Activated CD8-positive, alpha-beta memory T cell treated with anti-CD3 and anti-CD28 coated beads, Interleukin-2, amount 10 ng/mL, durations not matched to agents 7 days and 5 days (primary cell): ENCODE data around the gene AIRE. TPM values are rescaled to one million over a fixed set of nuclear protein-coding genes. Genes with fewer than 3 reads are reported as not detected.
"Not testable (repeated sequence)": the region's sequence is repeated elsewhere in the genome, so short reads cannot be mapped to it uniquely, and the experiment has no call there.

Source experiments
- ATAC-seq: fragments of 150-1000 bp; cut with Tn5 transposase; one replicate; pipeline ENCODE4 v1.10.0; 2021; ENCODE audit warnings: moderate library complexity
- CTCF ChIA-PET: fragments of 350-600 bp; sonication (Branson Sonifier 250); formaldehyde crosslinking; loops from one replicate; lab custom pipeline; 2021; ENCODE audit warnings: antibody characterized with exemption; lab: Charles Lee
- DNase-seq: peaks from one replicate; pipeline ENCODE4 v3.0.0-alpha.2; 2020
- H3K27ac Mint-ChIP-seq: one replicate; pipeline ENCODE4 v1.8.0; 2021; ENCODE audit warnings: mild to moderate bottlenecking, mixed read lengths
- H3K27me3 Mint-ChIP-seq: one replicate; pipeline ENCODE4 v1.8.0; 2021; ENCODE audit warnings: mixed read lengths
- H3K36me3 Mint-ChIP-seq: one replicate; pipeline ENCODE4 v1.8.0; 2021; ENCODE audit warnings: mild to moderate bottlenecking, mixed read lengths
- H3K4me1 Mint-ChIP-seq: one replicate; pipeline ENCODE4 v1.8.0; 2021; ENCODE audit warnings: mixed read lengths
- H3K4me3 Mint-ChIP-seq: one replicate; pipeline ENCODE4 v1.8.0; 2021; ENCODE audit warnings: mild to moderate bottlenecking, moderate library complexity, mixed read lengths
- H3K9me3 Mint-ChIP-seq: one replicate; pipeline ENCODE4 v1.8.0; 2022; ENCODE audit warnings: low read depth, mixed read lengths
- total RNA-seq, 2 experiments: library from RNA; stranded (reverse); gene quantifications; one replicate each; pipeline ENCODE4 v1.2.3, GENCODE V29; 2021

Gene AIRE
- total RNA-seq, 2 experiments from 2014 or later, result 0.06 to 0.33 TPM

GRCh38 chr21:44300262-44300959, 14.7 kb downstream of the AIRE start:
- CTCF ChIA-PET, result interaction anchor here (0.6 to 1.6 kb wide), 3 partner anchors 8 to 180 kb away, joined by 3 to 4 read pairs (median 3); no protein-coding TSS in a partner anchor
- DNase-seq (peak; percentile 78), ATAC-seq (peak; percentile 63)
- peaks cover 2% of the 10 kb centered on the region for H3K36me3 Mint-ChIP-seq
- peak overlapping the region; percentile 74 for H3K27ac Mint-ChIP-seq
- H3K27me3 Mint-ChIP-seq, result no peaks in the 10 kb centered on the region
- no peaks in the 10 kb centered on the region for H3K9me3 Mint-ChIP-seq
- H3K4me1 Mint-ChIP-seq, result peaks cover 46% of the 10 kb centered on the region
- peak overlapping the region; percentile 79 for H3K4me3 Mint-ChIP-seq

DNA sequence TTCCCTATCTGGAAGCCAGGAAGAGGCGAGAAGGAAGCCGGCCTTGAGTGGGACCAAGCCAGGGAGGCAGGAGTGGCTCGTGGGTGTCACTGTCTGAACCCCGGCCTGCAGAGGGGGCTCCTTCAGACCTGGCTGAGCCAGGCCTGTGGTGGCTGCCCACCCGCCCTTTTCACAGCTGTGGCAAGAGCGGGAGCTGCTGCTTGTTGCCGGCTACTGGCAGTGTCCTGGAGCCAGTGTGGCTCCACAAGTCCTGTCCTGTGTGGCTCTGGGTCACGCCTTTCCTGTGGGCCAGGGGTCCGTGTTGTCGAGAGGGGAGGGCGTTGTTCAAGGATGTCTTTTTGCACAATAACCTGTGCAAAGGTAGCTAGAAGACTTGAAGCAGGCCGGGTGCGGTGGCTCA, 15.5 kb downstream of the AIRE start:
- Mint-ChIP-seq H3K4me1 (peaks cover 46% of the 10 kb centered on the region), H3K27me3 (no peaks in the 10 kb centered on the region), H3K36me3 (peaks cover 2% of the 10 kb centered on the region), H3K9me3 (no peaks in the 10 kb centered on the region), H3K27ac (no peak overlapping the region), H3K4me3 (peak overlapping the region; percentile 79)
- ATAC-seq, result no peak
- no peak for DNase-seq
- CTCF ChIA-PET, result interaction anchor here (0.6 to 1.6 kb wide), 3 partner anchors 9 to 179 kb away, joined by 3 to 4 read pairs (median 3); no protein-coding TSS in a partner anchor

DNA sequence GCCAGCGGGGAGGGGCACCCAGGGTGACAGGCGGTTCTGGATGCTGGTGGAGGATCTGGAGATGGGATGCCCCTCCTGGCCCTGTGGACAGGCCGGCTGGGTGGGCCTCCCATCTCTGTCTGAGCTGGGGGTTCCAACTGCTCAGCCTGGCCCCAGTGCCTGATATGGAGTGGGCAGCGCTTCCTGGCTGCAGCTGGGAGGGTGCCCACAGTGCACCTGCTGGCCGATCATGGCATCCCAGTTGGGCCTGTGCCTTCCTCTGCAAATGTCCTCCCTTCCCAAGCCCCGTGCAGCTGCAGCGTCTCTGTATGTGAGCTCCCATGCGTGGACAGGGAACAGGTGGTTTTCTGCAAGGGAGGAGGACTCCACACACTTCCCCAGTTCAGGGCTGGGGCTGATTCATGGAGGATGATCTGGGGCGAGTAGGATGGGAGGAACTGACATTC, 16.3 kb downstream of the AIRE start:
- Mint-ChIP-seq H3K4me3 (no peak overlapping the region), H3K36me3 (peaks cover 4% of the 10 kb centered on the region), H3K4me1 (peaks cover 46% of the 10 kb centered on the region), H3K9me3 (no peaks in the 10 kb centered on the region), H3K27me3 (no peaks in the 10 kb centered on the region), H3K27ac (peak overlapping the region; percentile 16)
- ATAC-seq (no peak), DNase-seq (no peak)
- CTCF ChIA-PET, result interaction anchor here (1.6 kb wide), 1 partner anchor 178 kb away, joined by 4 read pairs; no protein-coding TSS in a partner anchor

DNA sequence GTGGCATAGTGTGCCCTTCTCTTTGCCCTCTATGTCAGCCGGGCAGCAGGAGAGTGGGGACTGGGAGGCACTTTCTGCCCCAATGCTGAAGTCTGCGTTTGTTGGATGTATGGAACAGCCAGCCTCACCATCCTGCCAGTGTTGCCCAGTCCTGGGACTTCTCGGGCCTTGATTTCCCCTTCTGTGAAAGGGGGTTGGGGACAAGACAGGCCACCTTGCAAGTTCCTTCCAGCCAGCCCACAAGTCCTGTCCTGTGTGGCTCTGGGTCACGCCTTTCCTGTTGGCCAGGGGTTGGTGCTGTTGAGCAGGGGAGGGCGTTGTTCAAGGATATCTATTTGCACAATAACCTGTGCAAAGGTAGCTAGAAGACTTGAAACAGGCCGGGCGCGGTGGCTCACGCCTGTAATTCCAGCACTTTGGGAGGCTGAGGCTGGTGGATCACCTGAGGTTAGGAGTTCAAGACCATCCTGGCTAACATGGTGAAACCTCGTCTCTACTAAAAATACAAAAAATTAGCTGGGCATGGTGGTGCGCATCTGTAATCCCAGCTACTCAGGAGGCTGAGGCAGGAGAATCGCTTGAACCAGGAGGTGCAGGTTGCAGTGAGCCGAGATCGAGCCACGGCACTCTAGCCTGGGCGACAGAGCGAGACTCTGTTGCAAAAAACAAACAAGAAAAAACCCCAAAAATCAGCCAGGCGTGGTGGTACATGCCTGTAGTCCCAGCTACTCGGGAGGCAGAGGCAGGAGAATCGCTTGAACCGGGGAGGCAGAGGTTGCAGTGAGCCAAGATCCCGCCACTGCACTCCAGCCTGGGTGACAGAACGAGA, 17.1 kb downstream of the AIRE start:
- CTCF ChIA-PET, result interaction anchor here (1.7 to 2.4 kb wide), 2 partner anchors 35 to 177 kb away, joined by 4 to 10 read pairs; no protein-coding TSS in a partner anchor
- H3K27ac Mint-ChIP-seq, H3K9me3 Mint-ChIP-seq, DNase-seq, H3K36me3 Mint-ChIP-seq, H3K27me3 Mint-ChIP-seq, H3K4me3 Mint-ChIP-seq, ATAC-seq: not testable (repeated sequence)
- peaks cover 43% of the 10 kb centered on the region for H3K4me1 Mint-ChIP-seq

DNA sequence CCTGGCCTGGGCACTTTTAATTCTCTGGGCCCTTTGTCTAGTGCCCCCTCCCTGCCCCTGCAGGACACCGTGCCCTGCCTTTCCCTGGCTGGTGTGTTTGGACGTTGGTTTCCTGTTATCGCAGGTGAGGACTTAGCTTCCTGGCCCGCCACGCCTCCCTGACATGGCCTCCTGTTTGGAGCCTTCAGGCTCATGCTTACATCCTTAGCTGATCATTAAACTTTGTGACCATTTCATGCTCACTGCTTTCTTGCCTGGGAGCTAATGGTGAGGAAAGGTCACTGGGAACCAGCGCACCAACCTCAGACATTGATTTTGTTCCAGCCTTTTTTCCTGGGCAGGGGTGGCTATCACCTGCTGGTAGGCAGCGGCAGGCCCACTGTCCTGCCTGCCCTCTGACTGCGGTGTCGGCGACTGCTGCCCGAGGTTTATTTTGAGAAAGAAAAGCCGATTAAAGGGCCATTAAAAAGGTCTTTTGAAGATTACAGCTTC, 17.9 kb downstream of the AIRE start:
- Mint-ChIP-seq H3K4me1 (peaks cover 35% of the 10 kb centered on the region), H3K36me3 (peaks cover 9% of the 10 kb centered on the region), H3K9me3 (no peaks in the 10 kb centered on the region), H3K27ac (peak overlapping the region; percentile 56), H3K4me3 (no peak overlapping the region), H3K27me3 (no peaks in the 10 kb centered on the region)
- DNase-seq, result no peak
- no peak for ATAC-seq
- CTCF ChIA-PET, result interaction anchor here (1.7 to 2.4 kb wide), 2 partner anchors 36 to 177 kb away, joined by 4 to 10 read pairs; no protein-coding TSS in a partner anchor

DNA sequence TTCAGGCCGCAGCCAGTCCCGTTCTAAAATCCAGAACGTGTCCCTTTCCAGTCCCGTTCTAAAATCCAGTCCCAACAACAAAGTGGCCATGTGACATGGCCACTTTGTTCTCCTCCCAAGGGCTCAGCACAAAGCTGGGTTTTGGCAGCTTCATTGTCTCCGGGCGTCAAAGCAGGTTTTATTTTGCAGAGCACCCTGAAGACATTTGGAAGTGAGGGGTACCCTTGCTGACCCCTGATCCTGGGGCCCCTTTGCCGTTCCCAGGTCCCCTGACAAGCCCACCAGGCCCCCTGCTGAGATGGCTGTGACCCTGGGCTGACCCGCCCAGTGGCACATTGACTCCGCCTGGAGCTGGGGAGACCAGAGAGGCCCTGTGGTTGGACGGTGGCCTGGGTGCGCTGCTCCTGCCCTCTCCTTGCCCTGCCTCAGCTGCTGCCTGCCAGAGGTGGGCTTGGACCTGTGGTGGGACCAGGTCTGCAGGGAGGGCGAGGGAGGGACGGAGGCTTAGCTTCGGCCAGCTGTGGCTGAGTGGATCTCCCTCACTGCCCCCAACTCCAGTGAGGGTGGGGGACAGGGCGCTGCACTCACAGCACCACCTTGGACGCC, 18.4 kb downstream of the AIRE start:
- Mint-ChIP-seq H3K36me3 (peaks cover 9% of the 10 kb centered on the region), H3K27ac (no peak overlapping the region), H3K27me3 (no peaks in the 10 kb centered on the region), H3K4me3 (no peak overlapping the region), H3K4me1 (peaks cover 31% of the 10 kb centered on the region), H3K9me3 (no peaks in the 10 kb centered on the region)
- ATAC-seq, result no peak
- no peak for DNase-seq
- CTCF ChIA-PET, result interaction anchor here (1.7 to 2.4 kb wide), 2 partner anchors 36 to 176 kb away, joined by 4 to 10 read pairs; no protein-coding TSS in a partner anchor

- H3K9me3 Mint-ChIP-seq, result no peaks in the 10 kb centered on the region
- H3K36me3 Mint-ChIP-seq, result peaks cover 9% of the 10 kb centered on the region
- H3K4me1 Mint-ChIP-seq, result peaks cover 28% of the 10 kb centered on the region
- H3K4me3 Mint-ChIP-seq, result no peak overlapping the region
- H3K27ac Mint-ChIP-seq, result no peak overlapping the region
- DNase-seq (peak; percentile 57), ATAC-seq (peak; percentile 32)
- H3K27me3 Mint-ChIP-seq, result no peaks in the 10 kb centered on the region
- CTCF ChIA-PET, result interaction anchor here (1.1 to 2.4 kb wide), 2 partner anchors 9 to 175 kb away, joined by 3 to 10 read pairs; no protein-coding TSS in a partner anchor
These were observed 19.2 kb downstream of the AIRE start for GRCh38 chr21:44304877-44305293.

GRCh38 chr21:44305691-44306090, 20.0 kb downstream of the AIRE start:
- no peak for ATAC-seq
- CTCF ChIA-PET, result interaction anchor here (1.1 kb wide), 1 partner anchor 8 kb away, joined by 3 read pairs; no protein-coding TSS in a partner anchor
- peaks cover 28% of the 10 kb centered on the region for H3K4me1 Mint-ChIP-seq
- no peak overlapping the region for H3K27ac Mint-ChIP-seq
- peaks cover 9% of the 10 kb centered on the region for H3K36me3 Mint-ChIP-seq
- no peak overlapping the region for H3K4me3 Mint-ChIP-seq
- no peaks in the 10 kb centered on the region for H3K27me3 Mint-ChIP-seq
- DNase-seq, result no peak
- no peaks in the 10 kb centered on the region for H3K9me3 Mint-ChIP-seq

DNA sequence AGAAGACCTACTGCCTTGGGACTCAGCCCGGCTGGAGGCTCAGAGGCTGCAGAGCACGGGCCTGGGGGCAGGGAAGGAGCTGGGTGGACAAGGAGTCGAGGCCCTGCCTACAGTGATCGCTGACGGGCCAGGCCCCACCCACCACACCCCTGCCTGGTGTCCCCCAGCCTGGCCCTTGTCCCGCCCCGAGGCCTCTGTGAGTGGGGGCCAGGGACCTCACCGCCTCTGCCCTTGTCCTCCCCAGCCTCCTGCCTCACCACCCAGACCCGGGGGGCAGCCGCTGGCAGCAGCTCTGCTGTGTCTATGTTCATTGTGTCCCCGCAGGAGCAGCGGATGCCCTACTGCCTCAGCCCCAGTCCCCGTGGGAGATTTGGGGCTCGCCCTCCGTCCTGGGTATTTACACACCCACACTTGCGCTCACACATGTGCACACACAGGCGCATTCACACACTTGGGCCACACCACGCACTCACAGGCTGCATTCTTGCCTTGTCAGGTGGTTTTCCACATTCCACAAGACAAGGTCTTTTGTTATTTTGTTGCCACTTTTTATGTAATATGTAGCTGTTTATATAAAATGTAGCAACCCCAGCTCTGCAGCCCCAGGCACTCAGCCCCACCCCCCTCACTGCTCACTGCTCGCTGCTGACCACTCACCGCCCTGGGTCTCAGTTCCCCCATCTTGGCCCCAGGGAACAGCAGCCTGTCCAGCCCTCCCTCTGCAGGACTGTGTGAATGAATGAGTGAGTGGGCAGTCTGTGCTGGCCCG, 21.4 kb downstream of the AIRE start:
- no peak for ATAC-seq
- CTCF ChIA-PET, result interaction anchor here (0.6 kb wide), 1 partner anchor 38 kb away, joined by 3 read pairs; no protein-coding TSS in a partner anchor
- Mint-ChIP-seq H3K9me3 (no peaks in the 10 kb centered on the region), H3K4me3 (no peak overlapping the region), H3K4me1 (peaks cover 17% of the 10 kb centered on the region), H3K27ac (no peak overlapping the region), H3K27me3 (no peaks in the 10 kb centered on the region), H3K36me3 (peaks cover 15% of the 10 kb centered on the region)
- DNase-seq, result no peak

- DNase-seq (no peak), ATAC-seq (no peak)
- Mint-ChIP-seq H3K4me3 (no peak overlapping the region), H3K27me3 (no peaks in the 10 kb centered on the region), H3K36me3 (peaks cover 13% of the 10 kb centered on the region), H3K27ac (no peak overlapping the region), H3K4me1 (no peaks in the 10 kb centered on the region), H3K9me3 (no peaks in the 10 kb centered on the region)
- CTCF ChIA-PET, result no interaction called here
These were observed 25.2 kb downstream of the AIRE start for GRCh38 chr21:44310628-44311507.

DNA sequence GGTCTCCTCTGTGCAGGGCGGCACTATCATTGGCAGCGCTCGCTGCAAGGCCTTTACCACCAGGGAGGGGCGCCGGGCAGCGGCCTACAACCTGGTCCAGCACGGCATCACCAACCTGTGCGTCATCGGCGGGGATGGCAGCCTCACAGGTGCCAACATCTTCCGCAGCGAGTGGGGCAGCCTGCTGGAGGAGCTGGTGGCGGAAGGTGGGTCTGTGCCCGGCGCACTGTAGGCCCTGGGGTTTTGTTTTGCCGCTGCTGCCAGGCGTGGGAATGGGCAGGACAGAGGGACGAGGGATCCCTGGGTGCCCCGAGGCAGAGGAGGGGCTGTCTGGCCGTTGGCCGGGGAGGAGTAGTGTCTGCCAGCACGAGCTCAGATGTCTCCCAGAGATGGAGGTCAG, 26.4 kb downstream of the AIRE start:
- H3K36me3 Mint-ChIP-seq, result peaks cover 14% of the 10 kb centered on the region
- CTCF ChIA-PET, result no interaction called here

More for the DNA sequence above, 26.4 kb downstream of the AIRE start:
- Mint-ChIP-seq H3K9me3 (no peaks in the 10 kb centered on the region), H3K4me1 (no peaks in the 10 kb centered on the region), H3K4me3 (no peak overlapping the region), H3K27me3 (no peaks in the 10 kb centered on the region), H3K27ac (no peak overlapping the region)
- DNase-seq, result no peak
- ATAC-seq, result no peak
